SK-N-SH treated with all-trans-retinoic acid at 6 μM for 48 hours (cell line): ENCODE measurements around the gene WNT10A.

Experiments
- ATAC-seq: fragments of 200-7000 bp; cut with Tn5 transposase; 3 replicates; pipeline ENCODE4 v1.9.1; 2020; ENCODE audit warnings: mild to moderate bottlenecking, moderate library complexity
- ARNTL ChIP-seq: fragments of 450-650 bp; formaldehyde crosslinking; IDR thresholded peaks from 2 replicates; pipeline ENCODE4 v1.5.0; 2020; ENCODE audit warnings: low read depth, mild to moderate bottlenecking, moderate library complexity, borderline replicate concordance
- CREB5 ChIP-seq: fragments of 250-450 bp; sonication (Bioruptor Pico); IDR thresholded peaks from 2 replicates; pipeline ENCODE4 v1.5.1; 2020; ENCODE audit warnings: low read depth, mild to moderate bottlenecking, moderate library complexity
- CSDC2 ChIP-seq: fragments of 250-450 bp; sonication (Bioruptor Pico); IDR thresholded peaks from 2 replicates; pipeline ENCODE4 v1.5.0; 2020; ENCODE audit warnings: mild to moderate bottlenecking, moderate library complexity
- CSRNP3 ChIP-seq: fragments of 250-450 bp; sonication (Bioruptor Pico); IDR thresholded peaks from 2 replicates; pipeline ENCODE4 v1.5.1; 2021; ENCODE audit warnings: mild to moderate bottlenecking, moderate library complexity
- ESRRG ChIP-seq: fragments of 250-450 bp; sonication (Bioruptor Pico); IDR thresholded peaks from 2 replicates; pipeline ENCODE4 v1.6.1; 2021; ENCODE audit warnings: mild to moderate bottlenecking
- GLIS3 ChIP-seq: fragments of 250-450 bp; sonication (Bioruptor Pico); IDR thresholded peaks from 2 replicates; pipeline ENCODE4 v1.5.0; 2020; ENCODE audit warnings: mild to moderate bottlenecking, moderate library complexity
- ISL1 ChIP-seq: fragments of 250-450 bp; sonication (Bioruptor Pico); IDR thresholded peaks from 2 replicates; pipeline ENCODE4 v2.1.2; 2022; ENCODE audit warnings: mild to moderate bottlenecking, moderate library complexity
- PATZ1 ChIP-seq: fragments of 250-450 bp; sonication (Bioruptor Pico); IDR thresholded peaks from 2 replicates; pipeline ENCODE4 v1.8.0; 2020; ENCODE audit warnings: mild to moderate bottlenecking, moderate library complexity, borderline replicate concordance
- POU6F1 ChIP-seq: fragments of 250-450 bp; sonication (Bioruptor Pico); IDR thresholded peaks from 2 replicates; pipeline ENCODE4 v1.8.0; 2021; ENCODE audit warnings: low read depth, mild to moderate bottlenecking, moderate library complexity, borderline replicate concordance
- PPARA ChIP-seq: fragments of 250-450 bp; sonication (Bioruptor Pico); IDR thresholded peaks from 2 replicates; pipeline ENCODE4 v1.5.0; 2020; ENCODE audit warnings: mild to moderate bottlenecking, borderline replicate concordance
- SNAI2 ChIP-seq: fragments of 250-450 bp; sonication (Bioruptor Pico); IDR thresholded peaks from 2 replicates; pipeline ENCODE4 v1.5.0; 2020; ENCODE audit warnings: mild to moderate bottlenecking, moderate library complexity
- TOX ChIP-seq: fragments of 250-450 bp; sonication (Bioruptor Pico); IDR thresholded peaks from 2 replicates; pipeline ENCODE4 v1.8.0; 2021; ENCODE audit warnings: mild to moderate bottlenecking, moderate library complexity, borderline replicate concordance
- TSHZ2 ChIP-seq: fragments of 250-450 bp; sonication (Bioruptor Pico); IDR thresholded peaks from 2 replicates; pipeline ENCODE4 v1.5.0; 2020; ENCODE audit warnings: mild to moderate bottlenecking, moderate library complexity
- ZC3H10 ChIP-seq: fragments of 250-450 bp; sonication (Bioruptor Pico); IDR thresholded peaks from 2 replicates; pipeline ENCODE4 v1.5.1; 2021; ENCODE audit warnings: mild to moderate bottlenecking, moderate library complexity
- ZFP3 ChIP-seq: fragments of 250-450 bp; sonication (Bioruptor Pico); IDR thresholded peaks from 2 replicates; pipeline ENCODE4 v1.5.0; 2020; ENCODE audit warnings: mild to moderate bottlenecking, moderate library complexity
- ZNF565 ChIP-seq: fragments of 450-650 bp; formaldehyde crosslinking; conservative IDR thresholded peaks from 2 replicates; pipeline ENCODE4 v1.5.0; 2020; ENCODE audit warnings: low read depth, mild to moderate bottlenecking, moderate library complexity
- ZNF70 ChIP-seq: fragments of 450-650 bp; formaldehyde crosslinking; IDR thresholded peaks from 2 replicates; pipeline ENCODE4 v1.5.0; 2020; ENCODE audit warnings: mild to moderate bottlenecking, moderate library complexity
- ZNF8 ChIP-seq: fragments of 450-650 bp; formaldehyde crosslinking; IDR thresholded peaks from 2 replicates; pipeline ENCODE4 v1.5.0; 2020; ENCODE audit warnings: mild to moderate bottlenecking, moderate library complexity

WNT10A gene

GRCh38 chr2:218855305-218856166 is 25.1 kb upstream of the WNT10A start:
- ATAC-seq = no peak
- TF ChIP-seq TSHZ2 (CRISPR knock-in tag) (no peak), ZFP3 (no peak), GLIS3 (no peak)

- TF ChIP-seq TSHZ2 (CRISPR knock-in tag) (no peak), ZFP3 (no peak)
- ATAC-seq = no peak
Observed at GRCh38 chr2:218856167-218856895, 24.3 kb upstream of the WNT10A start.

GRCh38 chr2:218856896-218857243 is 23.8 kb upstream of the WNT10A start:
- no peak for ATAC-seq
- no peak for TF ChIP-seq TSHZ2 (CRISPR knock-in tag)
- no peak for TF ChIP-seq ZFP3
- no peak for TF ChIP-seq PATZ1 (CRISPR knock-in tag)
- no peak for TF ChIP-seq ESRRG (CRISPR knock-in tag)
- no peak for TF ChIP-seq ISL1 (CRISPR knock-in tag)
- no peak for TF ChIP-seq ZNF70
- TF ChIP-seq SNAI2 (CRISPR knock-in tag) = no peak
- TF ChIP-seq CSRNP3 (CRISPR knock-in tag) = no peak
- TF ChIP-seq CREB5 (CRISPR knock-in tag) = no peak
- no peak for TF ChIP-seq GLIS3
- TF ChIP-seq ZNF8 (CRISPR knock-in tag) = no peak
- TF ChIP-seq ARNTL (CRISPR knock-in tag) = no peak
- no peak for TF ChIP-seq ZC3H10 (CRISPR knock-in tag)
- no peak for TF ChIP-seq CSDC2
- no peak for TF ChIP-seq ZNF565
- no peak for TF ChIP-seq PPARA
- no peak for TF ChIP-seq POU6F1
- TF ChIP-seq TOX (CRISPR knock-in tag) = no peak
